ENCODE data around the gene KRTAP4-16. TPM values are rescaled to one million over a fixed set of nuclear protein-coding genes. Genes with fewer than 3 reads are reported as not detected.
A peak's percentile ranks its signal among the peaks of the same experiment; 100 is the strongest.
"Not testable (repeated sequence)": the region's sequence is repeated elsewhere in the genome, so short reads cannot be mapped to it uniquely, and the experiment has no call there.

KRTAP4-16 gene
- total and polyA plus RNA-seq, 8 donors, result not detected

- Histone ChIP-seq H3K4me3 (no peak overlapping the region), H3K27me3 (peaks cover 0 to 10% (median 0%) of the 10 kb centered on the region in 3 donors)
These were observed 30.2 kb downstream of the KRTAP4-16 start for GRCh38 chr17:41071606-41072360.

GRCh38 chr17:41069031-41069430, 33.0 kb downstream of the KRTAP4-16 start:
- intact Hi-C loops (cut with DNase I; ENCODE audit: low total_unique reads), result no loop called here
- no peak for TF ChIP-seq EP300 (IDR thresholded peaks at IDR 0.05)
- TF ChIP-seq POLR2A (IDR thresholded peaks at IDR 0.05), result no peak
- no peak for TF ChIP-seq POLR2AphosphoS5 (IDR thresholded peaks at IDR 0.05)
- TF ChIP-seq CTCF (IDR thresholded peaks at IDR 0.05), result no peak
- Histone ChIP-seq H3K27me3 (no peaks in the 10 kb centered on the region), H3K9me3 (no peaks in the 10 kb centered on the region), H3K4me1 (no peaks in the 10 kb centered on the region), H3K27ac (no peak overlapping the region), H3K4me3 (no peak overlapping the region), H3K36me3 (no peaks in the 10 kb centered on the region)
- 77 to 85% (median 81%) methylated on average over 3 of the region's 3 CpGs for WGBS, 5 donors
- no peak for DNase-seq

More at GRCh38 chr17:41071606-41072360, 30.2 kb downstream of the KRTAP4-16 start:
- DNase-seq, result peak in 1 of 2 donors; percentile 10
- Histone ChIP-seq H3K4me1 (no peaks in the 10 kb centered on the region), H3K27ac (no peak overlapping the region), H3K36me3 (no peaks in the 10 kb centered on the region), H3K9me3 (no peaks in the 10 kb centered on the region)
- WGBS, 5 donors, result 83 to 95% (median 89%) methylated on average over 4 to 5 of the region's 5 CpGs
- TF ChIP-seq EP300 (IDR thresholded peaks at IDR 0.05), result no peak
- intact Hi-C loops (cut with DNase I; ENCODE audit: low total_unique reads), result no loop called here

- H3K27ac ChIP-seq, result no peak overlapping the region
- intact Hi-C loops (cut with DNase I; ENCODE audit: low total_unique reads), result no loop called here
- TF ChIP-seq POLR2A (IDR thresholded peaks at IDR 0.05), result no peak
- no peak for TF ChIP-seq POLR2AphosphoS5 (IDR thresholded peaks at IDR 0.05)
- no peak for TF ChIP-seq CTCF (IDR thresholded peaks at IDR 0.05)
- TF ChIP-seq EP300 (IDR thresholded peaks at IDR 0.05), result no peak
- H3K36me3 ChIP-seq, result no peaks in the 10 kb centered on the region
- no peak for DNase-seq
- H3K9me3 ChIP-seq, result no peaks in the 10 kb centered on the region
- H3K4me1 ChIP-seq, result no peaks in the 10 kb centered on the region
- H3K4me3 ChIP-seq, result no peak overlapping the region
- H3K27me3 ChIP-seq, result no peaks in the 10 kb centered on the region
These were observed 34.7 kb downstream of the KRTAP4-16 start for GRCh38 chr17:41067281-41067680.

- intact Hi-C loops (cut with DNase I; ENCODE audit: low total_unique reads), result no loop called here
- 81 to 90% (median 88%) methylated on average over 5 to 6 of the region's 6 CpGs for WGBS, 5 donors
These were observed 36.0 kb downstream of the KRTAP4-16 start, which contains the start of gene KRTAP2-4 for GRCh38 chr17:41065829-41066624. KRTAP2-4 (minus strand) TSS chr17:41065879; CDS start chr17:41065845, 34 bp downstream.

GRCh38 chr17:41065016-41065689, 36.9 kb downstream of the KRTAP4-16 start:
- DNase-seq; H3K4me1 ChIP-seq; H3K4me3 ChIP-seq; H3K36me3 ChIP-seq; H3K27me3 ChIP-seq; intact Hi-C loops (cut with DNase I; ENCODE audit: low total_unique reads); H3K27ac ChIP-seq; H3K9me3 ChIP-seq: not testable (repeated sequence)
- 55 to 72% (median 59%) methylated on average over 6 to 7 of the region's 16 CpGs for WGBS, 5 donors

More at GRCh38 chr17:41065829-41066624, 36.0 kb downstream of the KRTAP4-16 start, which contains the start of gene KRTAP2-4:
- H3K36me3 ChIP-seq, result no peaks in the 10 kb centered on the region
- no peaks in the 10 kb centered on the region for H3K27me3 ChIP-seq
- no peak within 1 kb of the TSS for H3K4me3 ChIP-seq
- H3K4me1 ChIP-seq, result no peaks in the 10 kb centered on the region
- no peak for TF ChIP-seq POLR2AphosphoS5 (IDR thresholded peaks at IDR 0.05)
- no peak for TF ChIP-seq CTCF (IDR thresholded peaks at IDR 0.05)
- TF ChIP-seq EP300 (IDR thresholded peaks at IDR 0.05), result no peak
- TF ChIP-seq POLR2A (IDR thresholded peaks at IDR 0.05), result no peak
- no peaks in the 10 kb centered on the region for H3K9me3 ChIP-seq
- H3K27ac ChIP-seq, result no peak within 1 kb of the TSS
- DNase-seq, result no peak

Data from stomach (tissue), 9 donors.